Caki2 (cell line): Measurements from ENCODE around the gene IFT172. TPM values are rescaled to one million over a fixed set of nuclear protein-coding genes. Genes with fewer than 3 reads are reported as not detected.

ENCODE experiments used
- total RNA-seq: library from RNA; depleted of rRNA; stranded (reverse); fragments of >200 nt; shearing (Covaris generic); gene quantifications from 2 replicates; pipeline ENCODE4 v1.2.3, GENCODE V29; 2014; ENCODE audit warnings: low replicate concordance; rRNA removed

The IFT172 gene
- total RNA-seq, 1 experiment from 2014 or later: 8.6 TPM

Other genes with a start within 250 kb of the IFT172 start
- gene SLC30A3, start 226.7 kb downstream of the IFT172 start, total RNA-seq: not detected in 2 replicates
- gene DNAJC5G, start 214.3 kb downstream of the IFT172 start, total RNA-seq: not detected in 2 replicates
- gene TRIM54, start 207.3 kb downstream of the IFT172 start, total RNA-seq: not detected in 2 replicates
- gene UCN, start 181.3 kb downstream of the IFT172 start, total RNA-seq: 2.2 and 5.3 TPM in 2 replicates
- 76.2 and 94.1 TPM in 2 replicates for gene MPV17, start 166.6 kb downstream of the IFT172 start, total RNA-seq
- gene GTF3C2, start 133.0 kb downstream of the IFT172 start, total RNA-seq: 68.2 and 70.7 TPM in 2 replicates
- gene EIF2B4, start 119.4 kb downstream of the IFT172 start, total RNA-seq: 23.5 and 43.0 TPM in 2 replicates
- 307 and 358 TPM in 2 replicates for gene SNX17, start 119.1 kb downstream of the IFT172 start, total RNA-seq
- gene ZNF513, start 109.0 kb downstream of the IFT172 start, total RNA-seq: 12.3 and 19.0 TPM in 2 replicates
- gene PPM1G, start 80.2 kb downstream of the IFT172 start, total RNA-seq: 148 and 186 TPM in 2 replicates
- 146 and 150 TPM in 2 replicates for gene NRBP1, start 61.1 kb downstream of the IFT172 start, total RNA-seq
- not detected in 2 replicates for gene KRTCAP3, start 47.4 kb downstream of the IFT172 start, total RNA-seq
- 9.0 and 11.4 TPM in 2 replicates for gene FNDC4, start 5.5 kb upstream of the IFT172 start, total RNA-seq
- 6.0 and 8.9 TPM in 2 replicates for gene GCKR, start 7.1 kb upstream of the IFT172 start, total RNA-seq
- 37.6 and 69.9 TPM in 2 replicates for gene ZNF512, start 93.3 kb upstream of the IFT172 start, total RNA-seq
- 3.7 and 6.0 TPM in 2 replicates for gene CCDC121, start 139.3 kb upstream of the IFT172 start, total RNA-seq
- gene GPN1, start 139.3 kb upstream of the IFT172 start, total RNA-seq: 47.2 and 58.4 TPM in 2 replicates
- 17.3 and 24.8 TPM in 2 replicates for gene SUPT7L, start 173.9 kb upstream of the IFT172 start, total RNA-seq
- gene SLC4A1AP, start 174.1 kb upstream of the IFT172 start, total RNA-seq: 27.6 and 37.5 TPM in 2 replicates